Left renal cortex interstitium (tissue), 4 donors: ENCODE measurements around the gene GLDN. TPM values are rescaled to one million over a fixed set of nuclear protein-coding genes. Genes with fewer than 3 reads are reported as not detected.

ENCODE experiments used
- DNase-seq, 4 donors: peaks; one replicate each; pipeline ENCODE4 v3.0.0-alpha.2; 2013; ENCODE audit warnings: low read depth in 4 of 4, low spot score in 2 of 4, missing footprints in 1 of 4
- polyA plus RNA-seq, 4 donors: library from polyadenylated mRNA; unstranded; fragments of 120-200 nt; gene quantifications; one replicate each; pipeline ENCODE4 v1.2.1, GENCODE V29; 2013; ENCODE audit not compliant: insufficient read length in 4 of 4

GLDN gene
- polyA plus RNA-seq, 4 donors = 0.18 to 0.62 (median 0.27) TPM

DNA sequence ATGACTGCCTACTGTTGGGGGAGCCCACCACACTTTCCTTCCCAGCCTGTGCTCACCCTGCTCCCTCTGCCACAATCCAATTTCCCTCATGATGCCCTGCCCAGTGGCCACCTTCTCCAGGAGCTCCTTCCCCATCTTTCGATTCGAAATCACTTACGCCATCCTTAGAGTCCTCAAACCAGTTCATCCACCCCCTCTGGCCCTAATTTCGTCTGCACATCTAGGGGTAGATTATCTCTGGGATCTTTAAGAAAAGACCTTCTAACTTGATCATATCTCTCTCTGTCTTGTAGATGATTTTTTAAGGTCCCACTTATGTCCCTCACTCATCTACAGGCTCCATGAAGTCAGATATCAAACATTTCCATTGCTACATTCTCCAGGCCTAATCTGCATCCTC, 20.1 kb upstream of the GLDN start:
- no peak for DNase-seq

DNA sequence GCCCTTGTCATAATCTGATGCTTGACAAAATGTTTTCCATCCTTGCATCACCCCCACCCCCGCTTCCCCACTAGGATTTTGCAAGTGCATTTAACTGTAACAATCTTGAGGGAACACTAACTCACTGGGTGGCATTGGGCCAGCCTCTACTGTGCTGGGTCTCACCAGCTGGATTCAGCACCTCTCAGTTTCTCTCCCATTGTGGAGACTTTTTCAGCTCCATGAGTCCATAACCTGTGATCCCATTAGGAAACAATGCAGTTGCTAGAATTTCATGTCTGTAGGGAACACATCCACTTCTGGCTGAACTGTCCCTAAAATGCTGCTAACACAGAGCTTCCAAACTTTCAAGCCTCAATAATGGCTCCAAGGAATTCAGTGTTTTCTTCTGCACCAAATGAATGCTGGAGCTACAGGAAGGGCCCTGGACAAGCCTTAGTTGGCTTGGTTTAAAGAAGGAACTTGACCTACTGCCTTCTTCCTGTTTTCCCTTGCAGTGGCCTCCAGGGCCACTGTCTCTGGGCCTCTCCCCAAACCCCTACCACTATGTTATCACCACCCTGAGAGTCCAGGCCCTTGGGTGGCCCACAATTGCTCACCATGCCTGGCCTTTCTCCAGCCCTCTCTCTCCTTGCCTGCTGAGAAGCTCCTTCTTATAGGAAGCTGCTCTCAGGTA, 18.7 kb upstream of the GLDN start:
- DNase-seq = no peak

GRCh38 chr15:51323749-51324148, 17.7 kb upstream of the GLDN start:
- DNase-seq = no peak

- DNase-seq = no peak
Measured at GRCh38 chr15:51325167-51325566, 16.3 kb upstream of the GLDN start.

DNA sequence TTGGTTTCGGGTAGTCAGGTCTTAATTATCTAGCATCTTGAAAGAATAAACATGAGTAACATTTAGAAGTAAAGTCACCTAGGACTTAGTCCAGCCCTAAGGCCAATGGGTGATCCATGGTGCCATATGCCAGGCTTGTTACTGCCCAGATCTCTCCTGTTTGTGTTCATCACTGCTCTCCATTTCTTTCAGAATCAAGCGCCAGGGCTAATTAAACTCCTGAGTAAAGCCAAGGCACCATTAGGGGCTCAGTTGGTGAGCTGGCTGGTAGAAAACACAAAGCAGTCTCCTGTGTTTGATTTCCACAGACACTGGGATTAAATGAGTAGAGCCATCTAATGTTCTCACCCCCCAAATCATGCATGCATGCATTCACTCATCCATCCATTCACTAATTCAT, 14.4 kb upstream of the GLDN start:
- DNase-seq = no peak

GRCh38 chr15:51328926-51329325, 12.5 kb upstream of the GLDN start:
- no peak for DNase-seq

- no peak for DNase-seq
Measured at GRCh38 chr15:51331141-51331540, 10.3 kb upstream of the GLDN start.

GRCh38 chr15:51332206-51333147, 9.0 kb upstream of the GLDN start:
- no peak for DNase-seq

DNA sequence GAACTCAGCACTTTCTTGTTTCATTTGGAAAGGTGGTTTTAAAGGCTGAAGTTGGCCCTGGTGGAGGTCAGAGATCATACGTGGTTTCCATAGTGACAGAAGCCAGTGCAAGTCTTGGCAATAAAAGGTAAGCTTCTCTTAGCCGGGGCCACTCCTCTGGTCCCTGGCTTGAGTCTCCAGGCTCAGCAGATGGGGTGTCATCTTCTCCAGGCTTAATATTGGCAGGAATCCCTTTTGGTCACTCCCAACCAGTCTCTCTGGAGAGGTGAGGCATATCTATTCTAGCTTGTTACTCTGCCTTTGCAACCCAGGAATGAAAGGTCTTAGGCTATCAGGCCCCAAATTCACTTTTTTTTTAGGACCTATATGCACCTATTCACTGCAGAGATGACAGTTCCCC, 7.9 kb upstream of the GLDN start:
- no peak for DNase-seq

- no peak for DNase-seq
Measured at GRCh38 chr15:51334011-51334451, 7.4 kb upstream of the GLDN start.

- no peak for DNase-seq
Measured at GRCh38 chr15:51335087-51335486, 6.4 kb upstream of the GLDN start.

- no peak for DNase-seq
Measured at GRCh38 chr15:51335538-51336410, 5.7 kb upstream of the GLDN start.

GRCh38 chr15:51338496-51338895, 3.0 kb upstream of the GLDN start, which contains the start of gene CYP19A1:
CYP19A1 (minus strand) TSS chr15:51338596; CDS start chr15:51242912, 95,684 bp downstream.
- DNase-seq = no peak

GRCh38 chr15:51342227-51342999, 958 bp downstream of the GLDN start:
- DNase-seq = no peak

GRCh38 chr15:51343466-51343865, 2.0 kb downstream of the GLDN start:
- DNase-seq = no peak

DNA sequence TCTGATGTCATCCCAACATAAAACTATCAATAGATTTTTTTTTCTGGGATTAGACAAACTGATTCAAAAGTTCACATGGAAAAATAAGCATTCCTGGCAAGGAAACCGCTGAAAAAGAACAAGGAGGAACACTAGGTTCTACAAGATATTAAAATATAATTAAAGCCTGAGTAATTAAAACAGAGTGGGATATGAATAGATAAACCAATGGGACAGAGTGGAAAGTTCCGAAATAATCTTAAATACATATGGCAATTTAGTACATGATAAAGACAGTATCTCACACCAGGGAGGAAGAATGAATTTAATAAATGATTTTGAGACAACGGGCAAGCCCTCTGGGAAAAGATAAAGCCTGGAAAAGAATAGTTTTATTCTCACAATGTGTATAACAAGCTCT, 4.7 kb downstream of the GLDN start:
- DNase-seq = no peak

DNA sequence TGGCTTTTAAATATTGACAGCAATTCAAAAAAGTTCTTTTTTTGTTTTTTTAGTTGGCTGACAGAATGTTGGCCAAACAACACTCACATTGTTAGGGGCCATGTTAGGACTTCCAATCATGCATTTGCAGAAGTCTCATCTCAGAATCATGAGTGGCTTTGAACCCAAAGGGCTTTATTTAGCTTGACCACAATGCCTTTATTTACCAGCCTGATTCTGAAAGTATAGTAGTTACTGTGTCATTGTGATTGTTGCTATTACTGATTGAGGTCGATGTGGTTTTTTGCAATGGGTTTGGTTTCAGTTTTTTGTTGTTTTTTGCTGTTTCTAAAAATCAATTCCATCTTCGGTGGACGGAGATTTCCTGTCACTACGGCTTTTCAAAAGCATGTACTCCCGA, 7.2 kb downstream of the GLDN start:
- no peak for DNase-seq

- no peak for DNase-seq
Measured at GRCh38 chr15:51349156-51349844, 7.8 kb downstream of the GLDN start.

DNA sequence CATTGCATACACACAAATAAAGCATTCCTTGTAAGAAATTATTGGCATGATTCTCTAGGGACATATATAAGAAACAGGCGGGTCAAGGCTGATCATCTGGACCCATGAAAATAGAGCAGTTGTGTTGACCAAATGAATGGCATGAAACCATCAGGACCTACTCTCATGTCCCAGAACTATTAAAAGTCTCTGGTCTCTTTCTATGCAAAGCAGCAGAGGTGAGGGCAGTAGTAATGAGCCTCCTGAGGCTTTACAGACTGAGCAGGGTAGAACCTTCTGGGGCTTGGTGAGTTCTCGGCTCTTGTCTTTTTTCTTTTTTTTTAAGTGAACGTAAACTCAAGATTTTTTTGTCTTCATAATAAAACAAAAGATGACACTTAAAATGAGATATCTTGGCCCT, 9.3 kb downstream of the GLDN start:
- DNase-seq = no peak
